ENCODE measurements around the gene DBN1.

The DBN1 gene

GRCh38 chr5:177498013-177498787 is 24.8 kb upstream of the DBN1 start:
- Mint-ChIP-seq H3K4me3 (peak overlapping the region; percentile 80), H3K4me1 (ENCODE audit: low read depth) (peaks cover 46% of the 10 kb centered on the region), H3K36me3 (ENCODE audit: low read depth) (peaks cover 2% of the 10 kb centered on the region), H3K27me3 (peaks cover 16% of the 10 kb centered on the region), H3K9me3 (no peaks in the 10 kb centered on the region), H3K27ac (peak overlapping the region; percentile 74)
- DNase-seq: no peak

DNA sequence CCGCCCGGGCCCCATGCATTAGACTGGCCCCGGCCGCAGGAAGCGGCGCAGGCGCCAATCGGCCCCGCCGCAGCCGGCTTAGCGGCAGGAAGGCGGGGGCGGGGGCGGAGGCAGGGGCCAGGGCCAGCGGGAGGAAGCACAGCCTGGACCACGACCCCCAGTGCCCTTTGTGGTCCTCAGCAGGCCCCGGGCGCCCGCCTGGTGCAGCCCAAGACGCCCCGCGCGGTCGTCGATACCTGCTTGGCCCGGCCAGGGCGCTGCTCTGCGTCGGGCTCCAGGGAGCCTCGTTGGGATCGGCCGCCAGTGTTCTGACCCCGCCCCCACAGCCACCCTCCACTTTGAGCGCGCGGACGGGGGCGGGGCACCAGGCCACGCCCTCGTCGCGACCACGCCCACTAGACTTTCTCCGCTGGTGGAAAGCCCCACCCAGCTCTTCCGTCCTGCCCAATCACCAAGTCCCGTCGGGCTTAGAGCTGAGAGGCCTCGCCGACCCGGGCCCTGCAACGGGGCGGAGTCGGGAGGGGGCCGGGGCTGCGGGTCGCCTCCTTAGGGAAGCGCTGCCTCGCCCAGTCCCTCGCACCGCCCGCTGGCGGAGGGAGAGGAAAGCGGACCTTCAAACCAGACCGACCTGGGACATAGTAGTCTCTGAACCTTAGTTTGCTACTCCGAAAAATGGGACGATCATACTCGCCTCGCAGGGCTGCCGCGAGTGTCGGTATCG is 24.0 kb upstream of the DBN1 start, which contains the start of gene PDLIM7:
PDLIM7 (minus strand) TSS at position 313 of the 721 bp plus-strand sequence. CDS start 1,092 bp downstream, outside the sequence.
- Mint-ChIP-seq H3K9me3 (no peaks in the 10 kb centered on the region), H3K4me1 (ENCODE audit: low read depth) (peaks cover 51% of the 10 kb centered on the region), H3K4me3 (peak within 1 kb of the TSS; percentile 80), H3K27ac (peak within 1 kb of the TSS; percentile 74), H3K36me3 (ENCODE audit: low read depth) (peaks cover 8% of the 10 kb centered on the region), H3K27me3 (peaks cover 16% of the 10 kb centered on the region)
- DNase-seq: peak; percentile 96

DNA sequence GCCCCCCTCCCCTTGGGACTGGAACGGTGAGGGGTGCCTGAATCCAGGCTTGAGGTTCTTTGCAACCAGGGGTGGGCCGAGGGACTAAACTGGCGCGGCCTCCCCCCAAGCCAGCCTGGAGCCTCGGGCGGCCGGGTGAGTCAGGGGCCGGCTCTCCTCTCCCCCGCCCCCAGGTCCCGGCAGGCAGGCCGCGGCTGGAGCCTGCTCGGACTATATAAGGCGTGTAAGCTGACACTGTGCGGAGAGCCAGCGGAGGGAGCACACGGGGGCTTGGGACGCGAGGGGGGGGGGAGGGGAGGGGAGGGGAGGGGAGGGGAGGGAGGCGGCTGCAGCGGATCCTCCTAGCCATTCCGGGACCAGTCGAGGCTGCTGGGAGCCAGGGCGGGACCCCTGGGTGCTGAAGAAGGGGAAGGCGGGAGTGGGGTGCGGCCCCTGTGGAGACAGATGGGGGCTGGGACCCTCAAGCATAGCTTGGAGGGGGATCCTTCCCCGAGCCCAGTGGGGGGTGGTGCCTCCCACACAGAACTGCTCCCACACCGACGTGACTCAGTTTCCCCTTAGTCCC is 23.4 kb upstream of the DBN1 start:
- Mint-ChIP-seq H3K4me3 (peak overlapping the region; percentile 80), H3K27me3 (peaks cover 16% of the 10 kb centered on the region), H3K4me1 (ENCODE audit: low read depth) (peaks cover 51% of the 10 kb centered on the region), H3K27ac (no peak overlapping the region), H3K9me3 (no peaks in the 10 kb centered on the region), H3K36me3 (ENCODE audit: low read depth) (peaks cover 10% of the 10 kb centered on the region)
- DNase-seq: peak; percentile 37

DNA sequence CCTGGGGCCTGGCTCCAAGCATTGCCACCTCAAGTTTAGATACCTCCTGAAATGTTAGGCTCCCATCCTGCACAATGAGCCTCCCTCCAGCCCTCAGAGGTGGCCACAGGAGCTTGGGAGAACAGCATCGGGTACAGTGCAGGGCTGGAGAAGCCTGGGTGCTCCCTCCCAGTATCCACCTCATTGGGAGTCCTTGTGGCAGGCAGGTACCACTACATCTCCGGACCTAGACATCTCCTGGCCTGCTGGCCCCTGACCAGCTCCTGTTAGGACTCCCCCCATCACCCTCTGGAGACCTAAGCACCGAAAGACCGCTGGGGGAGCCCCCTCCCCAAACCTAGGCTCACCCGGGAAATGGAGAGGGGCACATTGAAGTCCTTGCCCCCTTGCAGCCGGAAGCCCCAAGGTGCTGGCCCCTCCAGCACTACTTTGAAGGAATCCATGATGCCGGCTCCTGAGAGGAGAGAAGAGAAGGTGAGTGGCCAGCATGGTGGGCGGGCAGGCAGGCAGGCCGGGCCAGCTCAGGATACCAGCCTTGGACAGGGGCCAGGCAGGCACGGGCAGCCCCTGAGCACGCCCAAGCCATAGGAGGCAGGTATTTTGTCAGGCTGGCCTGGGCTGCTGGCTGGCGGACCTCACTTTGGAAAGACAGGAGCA is 22.8 kb upstream of the DBN1 start:
- H3K36me3 Mint-ChIP-seq (ENCODE audit: low read depth): peaks cover 11% of the 10 kb centered on the region
- peaks cover 16% of the 10 kb centered on the region for H3K27me3 Mint-ChIP-seq
- H3K27ac Mint-ChIP-seq: no peak overlapping the region
- H3K4me1 Mint-ChIP-seq (ENCODE audit: low read depth): peaks cover 51% of the 10 kb centered on the region
- H3K9me3 Mint-ChIP-seq: no peaks in the 10 kb centered on the region
- DNase-seq: peak; percentile 42
- H3K4me3 Mint-ChIP-seq: peak overlapping the region; percentile 80

DNA sequence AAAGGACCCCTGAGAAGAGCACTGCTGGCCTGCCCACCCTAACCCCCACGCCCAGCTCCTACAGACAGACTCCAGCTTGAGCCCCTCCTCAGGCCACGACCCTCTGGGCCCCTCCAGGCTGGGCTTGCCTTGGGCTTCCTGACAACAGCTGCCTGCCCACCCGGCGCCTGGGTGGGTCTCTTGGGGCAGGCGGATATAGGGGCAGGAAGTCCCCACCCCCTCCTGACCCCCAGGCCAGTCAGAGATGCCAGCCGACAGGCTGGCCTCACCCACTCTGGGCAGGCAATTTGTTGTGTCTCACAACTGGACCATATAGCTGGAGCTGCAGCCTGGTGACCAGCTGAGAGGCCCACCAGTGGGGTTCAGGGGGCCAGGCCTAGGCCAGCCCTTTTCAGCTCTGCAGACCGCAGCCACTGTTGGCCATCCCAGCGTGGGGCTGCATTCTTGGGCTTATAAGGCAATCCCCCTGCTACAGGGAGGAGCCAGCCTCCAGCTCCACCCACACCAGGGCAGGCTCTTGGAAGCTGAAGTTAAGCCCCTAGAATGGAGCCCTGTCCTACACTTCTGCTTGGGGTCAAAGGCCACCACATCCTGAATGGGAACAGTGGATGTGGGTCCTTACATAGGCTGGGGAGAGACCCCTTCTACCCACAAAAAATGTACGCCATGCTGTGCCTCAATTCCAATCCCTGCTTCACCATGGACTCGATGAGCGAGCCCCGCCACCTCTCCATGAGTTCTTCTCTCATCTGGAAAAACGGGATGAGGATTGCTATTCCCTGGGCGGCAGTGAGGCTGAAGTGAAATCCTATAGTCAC is 22.0 kb upstream of the DBN1 start:
- no peak overlapping the region for H3K27ac Mint-ChIP-seq
- no peaks in the 10 kb centered on the region for H3K9me3 Mint-ChIP-seq
- H3K27me3 Mint-ChIP-seq: peaks cover 16% of the 10 kb centered on the region
- H3K36me3 Mint-ChIP-seq (ENCODE audit: low read depth): peaks cover 15% of the 10 kb centered on the region
- H3K4me3 Mint-ChIP-seq: peak overlapping the region; percentile 80
- no peak for DNase-seq
- peaks cover 49% of the 10 kb centered on the region for H3K4me1 Mint-ChIP-seq (ENCODE audit: low read depth)

GRCh38 chr5:177494346-177495195 is 21.1 kb upstream of the DBN1 start:
- H3K36me3 Mint-ChIP-seq (ENCODE audit: low read depth): peaks cover 22% of the 10 kb centered on the region
- no peaks in the 10 kb centered on the region for H3K9me3 Mint-ChIP-seq
- no peak overlapping the region for H3K4me3 Mint-ChIP-seq
- H3K27me3 Mint-ChIP-seq: peaks cover 14% of the 10 kb centered on the region
- H3K4me1 Mint-ChIP-seq (ENCODE audit: low read depth): peaks cover 48% of the 10 kb centered on the region
- no peak for DNase-seq
- peak overlapping the region; percentile 86 for H3K27ac Mint-ChIP-seq

DNA sequence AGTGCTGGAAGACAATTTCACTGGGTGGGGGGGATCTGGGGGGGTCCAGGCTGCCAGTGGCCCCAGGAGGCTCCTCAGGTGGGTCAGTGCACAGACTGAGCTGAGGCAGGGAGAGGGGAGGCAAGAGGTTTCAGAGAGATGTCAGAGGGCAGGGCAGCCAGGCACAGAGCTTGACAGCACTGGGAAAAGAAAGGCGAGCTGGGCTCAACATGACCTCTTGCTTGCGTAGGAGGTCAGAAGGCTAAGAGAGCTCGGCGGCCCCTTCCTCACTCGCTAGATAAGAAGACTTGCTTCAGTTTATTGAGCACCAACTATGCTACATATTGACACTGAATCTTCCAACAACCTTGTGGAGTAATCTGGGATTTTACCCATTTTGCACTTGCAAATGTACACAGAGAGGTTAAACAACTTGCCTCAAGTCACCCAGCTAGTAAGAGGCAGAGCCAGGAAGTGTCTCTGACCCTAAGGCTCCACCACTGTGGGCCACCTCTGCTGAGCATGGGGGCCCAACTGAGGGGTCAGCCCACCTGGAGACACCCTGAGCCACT is 20.4 kb upstream of the DBN1 start:
- Mint-ChIP-seq H3K4me1 (ENCODE audit: low read depth) (peaks cover 47% of the 10 kb centered on the region), H3K36me3 (ENCODE audit: low read depth) (peaks cover 27% of the 10 kb centered on the region), H3K4me3 (no peak overlapping the region), H3K9me3 (no peaks in the 10 kb centered on the region), H3K27ac (peak overlapping the region; percentile 86), H3K27me3 (peaks cover 10% of the 10 kb centered on the region)
- DNase-seq: no peak

DNA sequence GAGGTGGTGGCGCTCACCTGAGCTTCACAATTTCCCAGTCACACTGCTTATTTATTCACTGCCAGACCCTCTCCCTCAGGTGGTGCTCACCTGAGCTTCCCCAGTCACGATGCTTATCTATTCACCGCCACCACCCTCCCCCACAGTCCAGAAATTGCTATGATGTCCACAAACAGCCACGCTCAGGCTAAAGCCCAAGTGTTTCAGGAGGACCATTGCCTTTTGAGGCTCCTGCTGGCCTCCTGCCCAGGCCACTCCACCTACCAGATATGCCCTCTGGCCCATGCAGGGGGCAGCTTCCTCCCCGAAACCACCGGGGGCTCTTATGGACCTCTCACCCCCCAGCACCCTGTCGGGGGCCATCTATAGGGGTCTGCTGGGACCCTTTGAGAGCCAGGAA is 19.4 kb upstream of the DBN1 start:
- H3K36me3 Mint-ChIP-seq (ENCODE audit: low read depth): peaks cover 36% of the 10 kb centered on the region
- peak overlapping the region; percentile 14 for H3K27ac Mint-ChIP-seq
- peaks cover 2% of the 10 kb centered on the region for H3K27me3 Mint-ChIP-seq
- DNase-seq: no peak
- no peak overlapping the region for H3K4me3 Mint-ChIP-seq
- no peaks in the 10 kb centered on the region for H3K9me3 Mint-ChIP-seq
- H3K4me1 Mint-ChIP-seq (ENCODE audit: low read depth): peaks cover 36% of the 10 kb centered on the region

DNA sequence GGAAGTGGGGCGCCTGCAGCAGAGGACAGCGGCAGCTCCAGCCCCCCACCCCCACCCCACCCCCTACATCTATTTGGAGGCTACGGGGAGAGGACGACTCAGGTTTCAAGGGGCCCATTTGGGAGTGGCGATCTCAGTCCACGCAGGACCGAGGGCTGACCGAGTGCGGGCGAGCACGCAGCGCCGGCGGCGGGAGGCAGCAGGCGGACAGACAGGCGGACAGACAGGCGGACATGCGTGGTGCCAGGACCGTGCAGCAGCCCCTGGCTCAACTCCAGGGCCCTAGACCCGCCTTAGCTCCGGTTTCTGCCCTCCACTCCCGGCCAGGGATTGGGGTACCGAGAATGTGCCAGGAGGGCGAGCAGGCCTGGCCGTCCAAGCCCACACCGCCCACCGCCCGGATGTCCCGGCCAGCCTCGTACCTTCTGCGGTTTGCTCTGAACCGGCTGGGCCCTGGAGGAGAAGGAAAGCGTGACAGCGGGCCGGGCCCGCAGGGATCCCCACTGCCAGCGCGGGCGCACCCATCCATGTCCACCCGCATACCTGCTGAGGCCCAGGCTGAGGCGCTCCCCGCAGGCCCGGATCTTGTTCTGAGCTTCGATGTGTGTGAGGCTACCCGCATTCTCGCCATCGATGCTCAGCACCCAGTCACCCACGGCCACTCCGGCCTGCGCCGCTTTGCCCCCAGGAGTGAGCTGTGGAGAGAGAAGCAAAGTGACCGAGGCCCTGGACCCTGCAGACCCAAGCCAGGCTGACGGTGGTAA is 18.7 kb upstream of the DBN1 start:
- Mint-ChIP-seq H3K4me1 (ENCODE audit: low read depth) (peaks cover 34% of the 10 kb centered on the region), H3K27me3 (no peaks in the 10 kb centered on the region), H3K9me3 (no peaks in the 10 kb centered on the region), H3K36me3 (ENCODE audit: low read depth) (peaks cover 40% of the 10 kb centered on the region), H3K4me3 (no peak overlapping the region), H3K27ac (peak overlapping the region; percentile 14)
- no peak for DNase-seq

DNA sequence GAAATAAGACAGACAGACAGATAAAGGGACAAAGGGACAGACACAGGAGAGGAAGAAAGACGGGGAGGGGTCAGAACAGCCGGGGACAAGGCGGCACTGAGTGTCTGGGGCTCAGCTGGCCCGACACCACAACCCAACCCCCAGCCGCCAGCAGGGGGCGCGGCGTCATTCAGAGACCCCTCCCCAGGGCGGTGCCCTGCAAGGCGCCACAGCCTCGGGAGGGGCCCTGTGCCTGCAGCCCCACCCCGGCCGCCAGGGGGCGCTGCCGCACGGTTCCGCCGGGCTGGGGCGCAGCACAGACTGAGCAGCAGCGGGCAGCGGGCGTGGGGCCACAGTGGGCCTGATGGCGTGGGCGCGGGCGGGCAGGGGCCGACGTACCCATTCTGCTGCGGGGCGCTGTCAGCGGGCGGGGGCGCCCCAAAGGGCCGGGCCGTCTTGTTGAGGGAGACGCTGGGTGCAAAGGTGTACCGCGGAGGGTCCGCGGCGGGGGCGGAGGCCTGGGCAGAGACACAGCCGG is 18.1 kb upstream of the DBN1 start:
- no peaks in the 10 kb centered on the region for H3K27me3 Mint-ChIP-seq
- no peak for DNase-seq
- peaks cover 34% of the 10 kb centered on the region for H3K4me1 Mint-ChIP-seq (ENCODE audit: low read depth)
- H3K4me3 Mint-ChIP-seq: no peak overlapping the region
- H3K9me3 Mint-ChIP-seq: no peaks in the 10 kb centered on the region
- H3K36me3 Mint-ChIP-seq (ENCODE audit: low read depth): peaks cover 42% of the 10 kb centered on the region
- H3K27ac Mint-ChIP-seq: no peak overlapping the region

- Mint-ChIP-seq H3K27ac (no peak overlapping the region), H3K36me3 (ENCODE audit: low read depth) (peaks cover 42% of the 10 kb centered on the region), H3K9me3 (no peaks in the 10 kb centered on the region)
These were observed 17.6 kb upstream of the DBN1 start for GRCh38 chr5:177490992-177491391.

GRCh38 chr5:177490311-177490991 is 17.0 kb upstream of the DBN1 start:
- DNase-seq: no peak
- no peaks in the 10 kb centered on the region for H3K27me3 Mint-ChIP-seq
- no peak overlapping the region for H3K27ac Mint-ChIP-seq
- H3K36me3 Mint-ChIP-seq (ENCODE audit: low read depth): peaks cover 42% of the 10 kb centered on the region
- no peaks in the 10 kb centered on the region for H3K9me3 Mint-ChIP-seq
- H3K4me3 Mint-ChIP-seq: no peak overlapping the region
- peaks cover 26% of the 10 kb centered on the region for H3K4me1 Mint-ChIP-seq (ENCODE audit: low read depth)

More at GRCh38 chr5:177490992-177491391, 17.6 kb upstream of the DBN1 start:
- peaks cover 30% of the 10 kb centered on the region for H3K4me1 Mint-ChIP-seq (ENCODE audit: low read depth)
- H3K4me3 Mint-ChIP-seq: no peak overlapping the region
- no peaks in the 10 kb centered on the region for H3K27me3 Mint-ChIP-seq
- DNase-seq: no peak
